SKM-1 (cell line): ENCODE data around the gene APBA2.

Experiments used
- DNase-seq: peaks from one replicate; lab custom pipeline; 2025; ENCODE audit not compliant: unreplicated experiment; lab: John Stamatoyannopoulos, UW

Gene APBA2

DNA sequence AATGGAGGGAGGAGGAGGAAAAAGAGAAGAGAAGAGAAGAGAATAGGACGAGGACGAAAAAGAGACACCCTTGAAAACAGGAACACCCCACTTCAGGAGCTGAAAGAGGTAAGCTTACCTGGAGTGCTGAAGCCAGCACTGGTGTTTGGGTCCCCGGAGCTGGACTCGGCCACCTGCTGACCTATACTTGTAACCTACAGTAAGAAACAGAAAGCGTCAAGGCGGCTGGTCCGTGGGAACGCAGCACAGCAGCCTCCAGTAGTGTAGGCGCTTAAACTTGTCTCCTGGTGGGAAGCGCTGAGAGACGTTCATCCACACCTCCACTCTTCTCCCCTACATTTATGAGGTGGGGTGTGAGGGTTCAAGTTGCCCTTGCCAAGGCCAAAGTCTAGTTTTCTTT is 242.9 kb downstream of the APBA2 start:
- DNase-seq, result no peak

DNA sequence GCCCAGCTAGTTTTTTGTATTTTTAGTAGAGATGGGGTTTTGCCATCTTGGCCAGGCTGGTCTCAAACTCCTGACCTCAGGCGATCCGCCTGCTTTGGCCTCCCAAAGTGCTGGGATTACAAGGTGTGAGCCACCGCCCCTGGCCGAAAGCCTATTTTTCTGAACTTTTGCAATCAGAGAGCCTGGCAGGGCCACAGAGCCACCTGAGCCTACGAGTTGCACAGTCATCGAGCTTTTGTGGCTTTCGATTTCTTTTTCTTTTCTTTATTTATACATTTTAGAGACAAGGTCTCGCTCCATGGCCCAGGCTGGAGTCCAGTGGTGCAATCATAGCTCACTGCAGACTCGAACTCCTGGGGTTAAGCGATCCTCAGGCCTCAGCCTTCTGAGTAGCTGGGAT is 243.4 kb downstream of the APBA2 start:
- DNase-seq, result no peak

DNA sequence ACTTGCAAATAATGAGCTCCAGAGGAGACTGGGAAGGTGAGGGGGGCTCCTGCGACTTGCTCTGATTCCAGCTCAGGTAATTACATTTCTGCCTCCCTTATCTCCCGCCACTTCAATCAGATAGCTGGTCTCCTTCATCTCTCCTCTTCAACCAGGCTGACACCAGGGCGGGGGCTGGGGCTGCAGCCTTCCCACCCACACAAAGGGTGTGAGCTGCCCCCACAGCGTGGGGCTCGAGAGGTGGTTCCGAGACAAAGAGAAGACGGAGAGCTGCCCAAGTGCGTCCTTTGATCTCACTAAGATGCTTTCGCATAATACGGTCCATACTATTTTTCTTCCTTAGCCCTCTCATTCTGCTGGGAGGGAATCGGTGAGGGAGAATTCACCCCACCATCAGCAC is 244.2 kb downstream of the APBA2 start:
- no peak for DNase-seq

DNA sequence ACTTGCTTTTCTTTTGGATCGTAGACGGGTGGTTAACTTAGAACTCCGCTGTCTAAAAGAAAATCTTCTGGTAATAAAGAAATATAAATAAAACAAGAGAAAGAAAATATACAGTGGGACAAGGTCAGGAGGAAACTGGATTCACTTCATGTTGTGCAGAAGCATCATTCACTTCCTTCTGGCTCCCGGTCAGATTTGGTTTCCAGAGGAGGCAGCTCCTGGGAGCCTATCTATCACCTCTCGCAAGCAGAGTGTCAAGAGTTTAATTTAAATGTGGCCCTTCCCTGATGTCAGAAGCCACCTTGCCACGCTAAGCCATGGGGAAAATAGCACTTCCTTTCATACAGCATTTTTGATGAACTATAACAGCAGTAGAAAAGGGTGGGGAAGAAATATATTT is 244.7 kb downstream of the APBA2 start:
- DNase-seq, result no peak

DNA sequence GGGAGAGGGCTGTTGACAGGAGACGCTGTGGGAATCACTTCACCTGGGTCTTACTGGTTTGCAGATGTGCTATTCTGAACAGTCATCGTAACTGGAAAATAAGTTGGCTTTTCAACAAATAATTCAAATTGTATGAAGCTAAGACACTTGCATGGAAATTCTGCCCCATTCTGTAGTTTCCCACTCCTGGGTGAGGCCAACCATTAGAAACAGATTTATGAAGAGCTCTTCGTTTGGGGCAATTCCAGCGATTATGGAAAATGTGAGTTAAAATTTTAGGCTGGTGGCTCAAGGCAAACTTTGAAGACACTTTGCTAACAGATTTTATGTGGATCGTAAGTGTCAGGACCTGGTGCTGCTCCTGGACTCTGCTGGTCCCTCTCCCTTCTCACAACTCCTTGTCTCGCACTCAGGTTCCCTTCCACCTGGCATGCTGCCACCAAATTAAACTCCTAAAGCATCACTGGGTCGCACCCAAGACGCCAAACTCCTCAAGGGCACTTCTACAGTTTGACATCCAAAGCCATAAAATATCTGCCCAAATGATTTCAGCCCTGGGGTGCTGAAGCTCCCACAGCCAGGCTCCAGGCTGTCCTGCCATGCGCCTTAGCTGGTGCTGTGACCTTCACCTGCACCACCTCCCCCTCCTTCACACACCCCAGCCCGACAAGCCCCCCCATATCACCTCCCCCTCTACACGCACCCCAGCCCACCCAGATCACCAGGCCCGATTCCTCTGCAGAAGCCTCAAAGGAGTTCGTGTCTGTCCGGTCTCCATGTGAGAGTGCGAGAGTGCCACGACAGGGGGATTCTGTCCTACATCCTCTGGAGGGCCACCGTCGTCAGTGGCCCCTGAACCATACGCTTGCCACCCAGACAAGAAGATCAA is 245.4 kb downstream of the APBA2 start:
- DNase-seq, result no peak

DNA sequence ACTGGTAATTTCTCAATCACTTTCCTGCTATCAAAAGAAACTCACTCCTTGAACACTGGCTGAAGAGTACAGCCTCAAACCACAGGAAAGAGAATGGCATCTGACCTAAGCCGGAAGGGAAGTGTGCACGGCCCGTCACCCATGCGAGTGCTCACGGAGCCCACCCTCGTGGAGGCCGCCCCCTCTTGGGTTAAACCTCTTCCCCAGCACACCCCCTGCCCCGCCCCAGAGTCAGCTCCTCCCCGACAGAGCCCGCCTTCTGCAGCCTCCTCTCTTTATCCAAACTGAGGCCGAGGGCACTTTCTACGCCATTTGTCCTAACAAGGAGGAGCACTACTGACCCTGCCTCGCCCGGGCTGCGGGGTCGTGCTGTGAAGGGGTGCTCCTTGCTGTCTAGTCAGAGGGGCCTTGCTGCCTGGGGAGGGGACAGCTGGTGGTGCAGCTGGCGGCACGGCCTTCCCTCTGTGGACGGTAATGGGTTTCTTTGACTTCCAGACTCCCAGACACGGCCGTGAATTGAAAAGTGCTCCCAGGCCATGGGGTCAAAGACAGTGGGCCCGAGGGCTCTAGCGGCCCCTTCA is 246.2 kb downstream of the APBA2 start:
- DNase-seq, result no peak

DNA sequence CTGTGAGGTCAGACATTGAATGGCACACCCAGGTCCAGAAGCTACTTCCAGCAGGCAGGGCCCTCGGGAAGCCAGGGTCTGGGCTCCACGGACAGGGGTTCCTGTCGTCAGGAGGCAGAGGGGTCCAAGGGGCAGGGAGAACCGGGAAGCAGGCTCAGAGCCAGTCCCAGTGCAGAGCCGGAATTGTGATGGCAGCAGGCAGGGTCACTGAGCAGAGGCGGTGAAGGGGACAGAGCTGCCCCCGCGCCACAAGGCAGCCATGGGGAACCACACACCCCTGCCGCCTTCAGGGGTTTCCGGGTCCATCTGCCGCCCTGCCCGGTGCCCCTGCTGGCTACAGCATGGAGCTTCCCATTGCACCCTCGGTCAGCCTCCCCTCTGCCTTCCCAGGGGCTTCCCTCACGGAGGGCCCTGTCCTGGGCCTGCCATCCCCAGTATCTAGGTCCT is 247.0 kb downstream of the APBA2 start:
- DNase-seq, result no peak

DNA sequence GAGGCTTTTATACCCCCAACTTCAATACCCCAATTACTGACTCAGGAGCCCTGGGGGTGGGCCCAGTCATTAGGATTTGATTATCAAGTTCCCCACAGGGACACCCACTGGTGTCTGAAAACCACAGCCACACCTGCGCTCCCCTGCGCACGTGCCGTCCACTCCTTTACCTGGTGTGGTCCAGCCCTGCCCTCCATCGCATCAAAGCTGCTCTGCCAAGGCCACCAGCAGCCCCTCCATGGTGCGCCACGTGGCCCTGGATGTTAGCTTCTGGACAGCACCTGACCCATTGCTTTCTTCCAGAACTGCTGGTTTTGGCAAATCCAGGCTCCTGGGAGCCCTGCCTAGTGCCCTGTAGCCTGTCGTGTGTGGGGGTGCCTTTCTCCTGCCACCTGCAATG is 247.5 kb downstream of the APBA2 start:
- no peak for DNase-seq

DNA sequence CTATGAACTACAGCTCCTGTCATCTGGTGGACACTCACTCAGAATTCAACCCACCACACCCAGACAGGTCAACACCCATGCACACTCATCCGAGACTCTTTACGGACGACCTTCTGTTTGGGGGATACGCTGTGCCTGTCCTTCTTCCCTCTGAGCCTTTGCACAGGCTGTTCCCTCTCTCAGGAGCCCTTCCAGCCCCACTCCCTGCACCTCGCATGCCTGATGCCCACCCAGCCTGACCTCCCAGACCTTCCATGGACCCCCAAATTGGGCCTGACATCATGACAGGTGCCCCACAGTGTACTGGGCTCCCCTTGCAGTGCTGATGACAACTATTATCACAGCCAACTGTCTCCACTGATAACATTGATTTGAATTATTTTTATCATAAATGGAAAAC is 248.0 kb downstream of the APBA2 start:
- DNase-seq, result no peak

DNA sequence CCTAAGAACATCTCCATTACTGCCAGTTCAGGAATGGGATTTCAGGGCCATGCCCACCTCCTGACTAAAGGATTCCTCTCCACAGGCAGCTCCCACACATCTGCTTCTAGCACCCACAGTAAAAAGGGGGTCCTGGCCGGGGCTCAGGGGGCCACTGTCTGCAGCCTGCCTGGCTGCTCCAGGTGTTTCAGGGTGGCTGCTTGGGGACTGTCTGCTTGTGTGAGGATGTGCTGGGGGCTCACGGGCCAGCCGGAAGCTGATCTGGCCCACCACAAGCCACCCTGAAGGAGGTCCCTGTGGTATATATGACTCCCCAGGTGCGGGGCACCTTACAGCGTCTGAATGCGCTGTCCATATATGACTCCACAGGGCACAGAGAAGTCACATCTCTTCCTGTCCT is 248.5 kb downstream of the APBA2 start:
- no peak for DNase-seq

DNA sequence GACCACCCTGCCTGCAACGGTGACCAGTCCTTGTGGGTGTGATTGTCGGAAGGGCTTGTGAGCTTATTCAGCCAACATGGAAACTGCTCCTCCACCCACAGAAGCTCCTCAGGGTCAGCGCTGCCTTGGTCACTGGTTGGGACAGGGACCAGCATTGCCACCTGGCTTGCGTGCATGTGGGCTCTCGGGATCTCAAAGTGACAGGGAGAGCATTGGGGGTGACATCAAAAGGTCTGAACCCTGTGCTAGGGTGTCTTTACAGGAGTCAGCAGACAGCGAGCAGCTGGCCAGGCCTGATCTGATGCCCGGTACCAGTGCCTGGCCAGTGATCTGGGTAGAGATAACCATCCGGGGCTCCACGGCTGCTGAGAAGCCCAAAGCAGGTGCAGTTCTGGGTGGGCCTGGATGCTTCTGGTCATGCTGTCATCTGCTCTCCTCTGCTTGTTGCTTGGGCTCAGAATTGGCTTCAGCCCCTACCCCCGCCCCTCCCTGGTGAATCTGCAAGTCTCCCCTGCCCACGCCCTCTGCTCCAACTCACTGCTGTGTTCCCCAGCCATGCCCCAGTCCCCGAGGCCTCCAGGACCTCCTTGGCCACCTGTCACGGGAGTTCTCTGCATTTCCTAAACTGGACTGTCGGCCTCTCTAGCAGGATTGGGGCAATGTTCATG is 249.0 kb downstream of the APBA2 start:
- DNase-seq, result no peak

DNA sequence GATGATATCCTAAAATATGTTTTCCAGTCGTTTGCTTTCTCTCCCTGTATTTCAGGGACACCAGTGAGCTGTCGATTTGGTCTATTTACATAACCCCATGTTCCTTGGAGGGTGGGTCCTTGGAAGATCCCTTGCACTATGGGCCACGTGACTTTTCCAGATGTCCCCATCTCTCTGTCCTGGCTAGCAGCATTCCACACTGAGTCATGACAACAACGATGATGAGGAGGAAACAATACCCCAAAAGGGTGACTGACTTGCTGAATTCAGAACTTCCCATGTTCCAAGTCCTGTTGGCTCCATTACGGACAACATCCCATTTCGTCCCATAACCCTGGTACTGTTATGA is 249.5 kb downstream of the APBA2 start:
- DNase-seq, result no peak

DNA sequence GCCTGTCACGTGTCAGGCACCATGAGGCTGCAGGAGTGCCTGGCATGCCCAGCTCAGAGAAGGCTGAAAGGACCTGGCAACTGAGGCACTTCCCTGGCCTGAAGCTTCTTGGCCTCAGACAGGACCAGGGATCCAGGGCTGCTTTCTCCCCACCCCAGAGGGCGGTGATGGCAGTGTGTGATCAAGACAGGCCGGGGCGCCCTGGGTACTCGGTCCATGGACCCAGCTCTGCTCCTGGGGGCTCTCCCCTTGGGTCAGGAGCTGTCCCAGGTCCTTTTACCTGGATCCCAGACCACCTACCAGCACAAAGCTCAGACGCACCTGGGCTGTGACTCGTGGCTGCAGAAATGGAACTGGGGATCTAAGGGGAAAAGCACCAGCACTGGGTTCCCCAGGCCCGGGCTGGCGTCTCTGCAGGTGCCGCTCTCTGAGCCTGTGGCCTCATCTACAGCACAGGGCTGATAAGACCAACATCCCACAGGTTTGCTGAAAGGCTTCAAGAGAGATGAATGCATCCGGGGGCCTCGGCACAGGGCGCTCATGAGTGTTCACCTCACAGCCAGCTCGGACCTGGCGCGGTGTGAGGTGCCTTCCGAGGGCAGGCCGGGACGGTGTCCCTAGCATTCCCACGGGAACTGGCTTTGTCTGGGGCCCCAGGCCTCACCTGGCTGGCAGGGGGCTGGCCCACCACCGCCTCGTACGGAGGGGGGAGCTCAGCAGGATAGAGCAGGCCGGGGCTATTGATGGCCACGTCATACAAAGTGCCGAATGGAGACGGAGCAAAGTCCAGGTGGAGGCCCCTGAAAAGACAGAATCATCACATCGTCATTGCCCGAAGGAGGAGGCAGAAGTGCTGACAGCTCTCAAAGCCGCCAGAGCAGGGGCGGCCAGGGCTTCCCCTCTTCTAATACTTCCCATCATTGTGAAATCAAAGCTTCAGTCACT is 250.2 kb downstream of the APBA2 start:
- DNase-seq, result no peak

DNA sequence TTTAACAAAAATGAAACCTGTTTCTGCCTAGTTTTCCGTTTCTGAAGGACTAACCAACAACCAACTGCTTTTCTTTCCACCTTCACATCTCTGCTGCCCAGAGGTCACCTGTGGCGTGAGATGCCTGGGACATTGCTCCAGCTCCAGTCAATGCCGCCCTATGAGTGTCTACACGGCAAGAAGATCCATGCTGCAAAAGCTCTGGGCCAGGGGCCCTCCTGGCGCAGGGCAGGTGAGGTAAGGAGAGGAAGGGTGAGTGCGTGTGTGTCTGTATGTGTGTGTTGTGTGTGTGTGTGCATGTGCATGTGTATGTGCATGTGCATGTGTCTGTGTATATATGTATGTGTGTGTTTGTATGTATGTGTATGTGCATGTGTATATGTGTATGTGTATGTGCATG is 252.5 kb downstream of the APBA2 start:
- DNase-seq, result no peak

DNA sequence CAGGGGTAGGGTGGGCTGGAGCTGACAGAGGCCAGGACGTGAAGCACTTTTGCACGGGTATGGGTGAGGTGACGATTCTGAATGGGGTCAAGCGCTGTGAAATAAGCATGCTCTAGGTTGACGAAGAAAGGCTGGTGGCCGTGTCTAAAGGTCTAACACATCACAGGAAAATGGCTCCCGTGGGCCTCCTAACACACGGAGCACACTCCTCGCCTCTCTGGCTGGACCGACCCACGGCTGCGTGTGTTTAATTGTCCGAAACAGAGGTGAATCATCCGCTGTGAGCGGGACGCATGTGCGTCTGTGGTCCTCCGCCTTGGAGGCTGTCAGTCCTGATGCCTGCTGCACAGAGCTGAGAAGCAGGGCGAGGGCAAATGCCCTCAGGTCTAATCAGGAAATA is 253.3 kb downstream of the APBA2 start:
- no peak for DNase-seq

DNA sequence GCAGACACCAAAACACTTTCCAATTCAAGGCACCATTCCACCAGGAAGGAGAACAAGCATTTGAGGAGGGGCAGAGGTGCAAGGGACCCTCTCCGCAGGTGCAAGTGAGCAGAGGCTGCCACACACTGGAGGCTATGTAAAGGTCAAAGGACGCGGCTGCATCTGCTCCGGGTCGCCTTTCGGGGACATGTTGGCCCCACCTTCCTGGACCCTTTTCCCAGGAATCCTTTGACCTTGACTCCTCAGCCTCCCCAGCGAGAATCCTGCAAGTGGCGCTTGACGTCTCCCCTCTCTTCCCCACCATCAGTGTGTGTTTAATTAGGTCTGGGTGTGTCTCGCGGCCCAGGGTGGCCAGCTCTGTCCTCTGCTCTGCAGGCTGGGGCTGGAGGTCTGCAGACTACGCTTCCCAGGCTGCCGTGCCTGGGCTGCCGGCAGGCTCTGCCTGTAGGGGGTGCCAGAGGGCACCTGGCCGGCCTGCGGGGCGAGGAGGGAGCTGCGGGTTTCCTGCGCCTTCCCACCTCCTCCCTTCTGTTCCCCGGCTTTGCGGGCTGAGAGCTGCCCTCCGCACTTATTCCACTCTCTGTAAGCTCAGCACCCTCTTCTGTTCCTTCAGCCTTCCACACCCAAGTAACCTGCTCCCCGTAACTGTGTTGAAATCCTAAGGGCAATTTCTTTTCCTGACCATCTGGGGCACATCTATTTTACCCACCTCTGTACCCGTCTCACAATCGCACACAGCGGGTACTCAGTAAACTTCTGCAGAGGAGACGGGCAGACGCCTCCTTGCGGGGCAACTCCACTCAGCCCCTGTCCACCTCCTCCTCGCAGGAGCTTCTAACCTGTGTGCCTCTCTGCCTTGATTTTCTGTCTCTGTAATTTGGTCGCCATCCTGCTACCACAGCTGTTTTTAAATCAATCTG is 254.0 kb downstream of the APBA2 start:
- no peak for DNase-seq

DNA sequence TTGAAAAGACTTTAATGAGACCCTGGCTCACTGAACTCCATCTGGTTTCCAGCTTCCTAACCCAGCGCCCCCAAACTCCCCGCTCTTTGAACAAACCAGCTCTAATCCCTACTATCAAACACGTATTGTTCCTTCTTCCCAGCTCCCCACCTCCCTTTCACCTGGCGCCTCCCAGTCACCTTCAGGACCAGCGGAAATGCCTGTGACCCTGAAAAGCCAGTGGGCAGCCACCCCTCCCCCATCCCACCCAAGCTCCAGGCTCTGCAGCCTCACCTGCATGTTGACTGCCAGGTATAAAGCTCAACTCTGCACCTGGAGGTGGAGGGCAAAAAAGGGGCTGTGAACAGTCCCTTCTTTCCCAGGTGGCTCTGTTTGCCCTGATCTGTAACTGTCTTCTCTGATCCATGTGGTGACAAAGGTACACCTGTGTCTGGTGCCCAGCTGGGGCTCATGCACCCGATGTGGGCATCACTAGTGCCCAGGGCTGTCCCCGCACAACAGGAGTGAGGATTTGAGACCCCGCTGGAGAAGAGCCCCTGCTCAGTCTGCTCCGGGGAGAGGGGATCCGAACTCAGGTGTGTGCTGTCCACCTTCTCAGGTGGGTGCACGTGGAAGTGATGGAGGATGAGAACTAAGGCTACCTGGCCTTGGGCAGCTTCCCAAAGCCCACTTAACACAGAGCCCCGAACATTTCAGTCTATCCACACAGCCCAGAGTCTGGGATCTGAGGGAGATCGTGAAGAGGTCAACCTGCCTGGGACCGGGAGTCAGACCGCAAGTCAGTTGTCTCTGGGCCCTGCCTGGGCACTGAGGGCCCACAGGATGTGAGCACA is 254.9 kb downstream of the APBA2 start:
- DNase-seq, result no peak

DNA sequence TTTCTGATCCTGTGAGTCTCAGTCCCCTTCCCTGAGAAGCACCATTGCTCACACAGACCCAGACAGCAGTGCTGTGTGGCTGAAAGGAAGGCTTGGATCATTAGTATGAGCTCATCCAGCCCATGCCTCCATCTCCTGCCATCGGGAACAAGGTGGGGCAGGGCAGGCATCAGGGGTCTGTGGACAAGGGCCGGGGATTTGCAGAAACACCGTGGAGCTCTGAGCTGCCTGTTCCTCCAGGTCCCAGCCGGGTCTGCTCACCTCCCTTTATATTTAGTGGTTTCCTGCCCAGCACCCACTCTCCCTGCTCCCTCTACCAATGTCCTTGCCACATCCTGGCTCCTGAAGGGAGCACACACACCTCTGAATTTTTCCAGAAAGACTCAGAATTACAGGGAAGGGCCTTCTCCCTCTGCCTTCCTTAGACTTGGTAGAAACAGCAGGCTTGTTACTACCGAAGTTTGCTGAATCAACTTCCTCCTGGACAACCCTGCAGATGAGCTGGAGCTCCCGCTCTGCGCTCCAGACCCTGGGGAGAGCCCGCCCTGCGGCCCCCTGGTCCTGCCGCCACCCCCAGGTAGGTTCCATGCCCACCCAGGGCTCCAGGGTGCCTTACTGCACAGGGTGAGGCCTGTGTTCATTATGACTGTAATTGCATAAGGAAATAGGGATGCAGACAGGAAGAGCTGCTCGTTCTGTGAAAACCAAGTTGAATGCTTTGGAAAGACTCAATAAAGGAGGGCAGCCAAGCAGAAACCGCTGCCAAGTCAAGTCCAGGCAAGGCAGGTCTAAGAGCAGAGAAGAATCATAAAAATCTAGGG is 255.7 kb downstream of the APBA2 start:
- no peak for DNase-seq
